Neuronal stem cell (in vitro differentiated cells): ENCODE data around the gene IDH2.
"Not testable (repeated sequence)": the region's sequence is repeated elsewhere in the genome, so short reads cannot be mapped to it uniquely, and the experiment has no call there.

Experiments used
- DNase-seq: peaks from one replicate; pipeline ENCODE4 v3.0.0-alpha.2; 2013; ENCODE audit warnings: low spot score
- H2AFZ ChIP-seq: one replicate; pipeline ENCODE4 v1.6.1; 2013; ENCODE audit warnings: mild to moderate bottlenecking, low read length, inconsistent platforms
- H2AK5ac ChIP-seq: 2 replicates; pipeline ENCODE4 v1.6.1; 2013; ENCODE audit warnings: low read depth, mild to moderate bottlenecking, inconsistent platforms, low read length, moderate library complexity, mixed read lengths
- H2BK120ac ChIP-seq: 2 replicates; pipeline ENCODE4 v1.6.1; 2013; ENCODE audit warnings: low read depth, mild to moderate bottlenecking, inconsistent platforms, low read length, moderate library complexity, mixed read lengths
- H2BK12ac ChIP-seq: one replicate; pipeline ENCODE4 v1.6.1; 2013; ENCODE audit warnings: low read length, inconsistent platforms
- H2BK15ac ChIP-seq: 2 replicates; pipeline ENCODE4 v1.6.1; 2013; ENCODE audit warnings: mild to moderate bottlenecking, low read length, inconsistent platforms, mixed read lengths
- H2BK5ac ChIP-seq: one replicate; pipeline ENCODE4 v1.6.1; 2013; ENCODE audit warnings: inconsistent platforms, mild to moderate bottlenecking, low read length, moderate library complexity
- H3K14ac ChIP-seq: one replicate; pipeline ENCODE4 v1.6.1; 2013; ENCODE audit warnings: low read length, inconsistent platforms
- H3K18ac ChIP-seq: 2 replicates; pipeline ENCODE4 v1.6.1; 2013; ENCODE audit warnings: low read length, inconsistent platforms
- H3K23ac ChIP-seq: 2 replicates; pipeline ENCODE4 v1.6.1; 2013; ENCODE audit warnings: low read depth, mild to moderate bottlenecking, mixed read lengths, low read length, inconsistent platforms; ENCODE audit not compliant: poor library complexity
- H3K27ac ChIP-seq: replicated peaks from 3 replicates; pipeline ENCODE4 v1.5.1; 2013; ENCODE audit warnings: low read length, inconsistent platforms
- H3K27me3 ChIP-seq, 3 experiments: 2 replicates each; pipeline ENCODE4 v1.6.1; 2013; ENCODE audit warnings: low read length in 3 of 3, mild to moderate bottlenecking in 2 of 3, inconsistent platforms in 1 of 3, low read depth in 1 of 3, mixed read lengths in 1 of 3, moderate library complexity in 1 of 3; ENCODE audit not compliant: control insufficient read depth in 3 of 3, insufficient read depth in 3 of 3
- H3K36me3 ChIP-seq, 2 donors: replicated peaks in 1 of 2; 2 replicates each; pipeline ENCODE4 v1.6.1; 2013; ENCODE audit warnings: low read length in 2 of 2; ENCODE audit not compliant: control insufficient read depth in 2 of 2, insufficient read depth in 2 of 2
- H3K4ac ChIP-seq: 2 replicates; pipeline ENCODE4 v1.6.1; 2013; ENCODE audit warnings: inconsistent platforms, mild to moderate bottlenecking, low read length, moderate library complexity
- H3K4me1 ChIP-seq, 2 donors: 1 replicate in 1 of 2; 2 replicates in 1 of 2; pipeline ENCODE4 v1.6.1; 2013; ENCODE audit warnings: low read length in 2 of 2, low read depth in 1 of 2; ENCODE audit not compliant: control insufficient read depth in 2 of 2, insufficient read depth in 1 of 2
- H3K4me2 ChIP-seq: one replicate; pipeline ENCODE4 v1.6.1; 2013; ENCODE audit warnings: mild to moderate bottlenecking, low read length, inconsistent platforms; ENCODE audit not compliant: insufficient read depth, poor library complexity, severe bottlenecking
- H3K4me3 ChIP-seq, 2 donors: 2 replicates each; pipeline ENCODE4 v1.5.1; 2013; ENCODE audit warnings: low read length in 2 of 2, mild to moderate bottlenecking in 2 of 2, inconsistent platforms in 1 of 2, moderate library complexity in 1 of 2
- H3K79me1 ChIP-seq: one replicate; pipeline ENCODE4 v1.6.1; 2013; ENCODE audit warnings: low read depth, mild to moderate bottlenecking, inconsistent platforms, low read length, moderate library complexity
- H3K9ac ChIP-seq: one replicate; pipeline ENCODE4 v1.6.1; 2013; ENCODE audit warnings: mild to moderate bottlenecking, low read depth, low read length, inconsistent platforms; ENCODE audit not compliant: poor library complexity
- H3K9me3 ChIP-seq, 2 donors: replicated peaks in 1 of 2; 2 replicates each; pipeline versions ENCODE3 to v1.6.1; 2013; ENCODE audit warnings: low read length in 2 of 2, mild to moderate bottlenecking in 2 of 2, inconsistent platforms in 1 of 2, low read depth in 1 of 2, mixed read lengths in 1 of 2, moderate library complexity in 1 of 2; ENCODE audit not compliant: control insufficient read depth in 2 of 2, insufficient read depth in 1 of 2
- H4K8ac ChIP-seq: one replicate; pipeline ENCODE4 v1.6.1; 2013; ENCODE audit warnings: low read depth, mild to moderate bottlenecking, inconsistent platforms, low read length, moderate library complexity
- H4K91ac ChIP-seq: one replicate; pipeline ENCODE4 v1.6.1; 2013; ENCODE audit warnings: low read length, low read depth, mild to moderate bottlenecking, inconsistent platforms; ENCODE audit not compliant: poor library complexity
- WGBS, 2 donors: extraction: QIAGEN DNeasy Blood & Tissue Kit; methylation state at CpG; one replicate each; pipeline ENCODE4 v1.1.7; 2013; ENCODE audit warnings: missing lambda C conversion rate in 2 of 2, mixed read lengths in 1 of 2; ENCODE audit not compliant: insufficient read length in 2 of 2, insufficient replicate concordance in 1 of 2; ENCODE audit errors: extremely low coverage in 2 of 2; 5-methylcytosine and 5-hydroxymethylcytosine counted together

The IDH2 gene

DNA sequence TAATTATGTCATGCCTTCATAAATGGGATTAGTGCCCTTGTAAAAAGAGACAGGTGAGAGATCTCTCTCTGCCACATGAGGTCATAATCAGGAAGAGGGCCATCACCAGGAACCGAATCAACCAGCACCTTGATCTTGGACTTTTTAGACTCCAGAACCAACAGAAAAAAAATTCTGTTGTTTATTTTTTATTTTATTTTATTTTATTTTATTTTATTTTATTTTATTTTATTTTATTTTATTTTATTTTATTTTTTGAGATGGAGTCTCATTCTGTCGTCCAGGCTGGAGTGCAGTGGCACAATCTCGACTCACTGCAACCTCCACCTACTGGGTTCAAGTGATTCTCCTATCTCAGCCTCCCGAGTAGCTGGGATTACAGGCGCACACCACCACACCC lies 5.8 kb upstream of the IDH2 start:
- H3K9me3 ChIP-seq, H3K4me2 ChIP-seq, H2BK12ac ChIP-seq, H3K14ac ChIP-seq, H3K36me3 ChIP-seq, H3K23ac ChIP-seq, H3K4me3 ChIP-seq, H4K8ac ChIP-seq, H3K27ac ChIP-seq, H2BK15ac ChIP-seq, H2AFZ ChIP-seq, H2AK5ac ChIP-seq, H3K9ac ChIP-seq, H3K79me1 ChIP-seq, H4K91ac ChIP-seq, H3K18ac ChIP-seq, H2BK5ac ChIP-seq, H2BK120ac ChIP-seq, H3K4ac ChIP-seq, DNase-seq: not testable (repeated sequence)
- Histone ChIP-seq H3K27me3 (peaks cover 0 to 15% (median 4%) of the 10 kb centered on the region in 3 experiments), H3K4me1 (peaks cover 9 to 12% of the 10 kb centered on the region in 2 donors)
- no CpG with 5 or more reads among the region's 5 CpGs for WGBS, 2 donors

DNA sequence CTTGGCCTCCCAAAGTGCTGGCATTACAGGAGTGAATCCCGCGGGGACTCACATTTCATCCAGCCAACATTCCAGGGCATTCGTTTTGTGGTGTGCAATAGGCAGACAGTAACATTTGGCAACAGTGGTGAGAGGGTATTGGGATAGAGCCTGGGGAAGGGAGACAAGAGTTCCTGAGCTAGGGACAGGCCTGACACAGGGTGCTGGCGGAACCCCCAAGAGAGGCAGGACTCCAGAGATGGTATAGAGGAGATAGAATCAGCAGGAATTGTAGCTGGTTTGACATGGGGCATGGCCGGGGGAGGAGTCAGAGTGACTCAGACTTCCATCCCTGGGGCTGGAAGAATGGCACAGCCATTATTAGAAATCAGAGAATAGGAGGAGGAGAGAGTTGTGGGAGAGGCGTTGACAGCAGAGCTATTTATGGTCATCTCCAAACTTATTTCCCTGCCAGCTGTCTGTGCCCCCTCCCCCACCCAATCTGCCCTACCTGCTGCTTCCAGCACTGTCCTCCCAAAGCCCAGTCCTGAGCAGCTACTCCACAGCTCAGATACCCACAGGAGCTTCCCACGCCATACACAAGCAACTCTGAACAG lies 4.4 kb upstream of the IDH2 start:
- Histone ChIP-seq H2BK15ac (no peak overlapping the region), H3K9me3 (no peaks in the 10 kb centered on the region), H4K91ac (no peak overlapping the region), H2BK120ac (no peak overlapping the region), H3K18ac (no peak overlapping the region), H3K27me3 (peaks cover 0 to 15% (median 4%) of the 10 kb centered on the region in 3 experiments), H3K9ac (no peak overlapping the region), H2BK12ac (no peak overlapping the region), H3K79me1 (peaks cover 4% of the 10 kb centered on the region), H3K27ac (peak overlapping the region; percentile 66), H3K14ac (no peak overlapping the region), H3K4me1 (peaks cover 9 to 12% of the 10 kb centered on the region in 2 donors), H3K23ac (no peak overlapping the region), H2AFZ (peak overlapping the region; percentile 82), H3K4me2 (peak overlapping the region; percentile 30), H3K4me3 (no peak overlapping the region), H3K4ac (no peak overlapping the region), H2BK5ac (no peak overlapping the region), H4K8ac (no peak overlapping the region), H3K36me3 (no peaks in the 10 kb centered on the region), H2AK5ac (no peak overlapping the region)
- no CpG with 5 or more reads among the region's 7 CpGs for WGBS, 2 donors
- no peak for DNase-seq

DNA sequence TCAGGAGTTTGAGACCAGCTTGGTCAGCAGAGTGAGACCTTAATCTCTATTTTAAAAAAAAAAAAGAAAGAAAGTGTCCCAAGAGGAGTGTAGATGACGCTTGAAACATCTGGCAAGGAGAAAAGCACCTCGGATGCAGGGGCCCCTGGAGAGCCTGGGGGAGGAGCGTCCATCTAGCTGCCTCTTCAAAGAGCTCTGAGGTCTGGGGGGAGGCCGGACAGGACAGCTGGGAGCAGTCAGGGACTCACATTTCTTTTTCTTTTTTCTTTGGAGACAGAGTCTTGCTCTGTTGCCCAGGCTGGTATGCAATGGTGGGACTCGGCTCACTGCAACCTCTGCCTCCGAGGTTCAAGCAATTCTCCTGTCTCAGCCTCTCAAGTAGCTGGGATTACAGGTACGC lies 3.3 kb upstream of the IDH2 start:
- no CpG with 5 or more reads among the region's 7 CpGs for WGBS, 2 donors
- peaks cover 0 to 15% (median 4%) of the 10 kb centered on the region in 3 experiments for H3K27me3 ChIP-seq
- H2BK120ac ChIP-seq, result no peak overlapping the region
- no peak overlapping the region for H2AFZ ChIP-seq
- H2AK5ac ChIP-seq, result no peak overlapping the region
- H3K4me1 ChIP-seq, result peaks cover 13 to 21% of the 10 kb centered on the region in 2 donors
- no peak overlapping the region for H3K27ac ChIP-seq
- no peak overlapping the region for H4K8ac ChIP-seq
- H3K18ac ChIP-seq, result no peak overlapping the region
- H3K14ac ChIP-seq, result no peak overlapping the region
- no peak overlapping the region for H2BK15ac ChIP-seq
- no peak overlapping the region for H3K4me3 ChIP-seq
- no peak overlapping the region for H4K91ac ChIP-seq
- no peak overlapping the region for H2BK5ac ChIP-seq
- H3K9me3 ChIP-seq, result no peaks in the 10 kb centered on the region
- H3K4ac ChIP-seq, result no peak overlapping the region
- no peak overlapping the region for H2BK12ac ChIP-seq
- no peak for DNase-seq
- H3K23ac ChIP-seq, result no peak overlapping the region
- H3K79me1 ChIP-seq, result peaks cover 4% of the 10 kb centered on the region
- H3K9ac ChIP-seq, result no peak overlapping the region
- H3K36me3 ChIP-seq, result no peaks in the 10 kb centered on the region
- H3K4me2 ChIP-seq, result no peak overlapping the region

DNA sequence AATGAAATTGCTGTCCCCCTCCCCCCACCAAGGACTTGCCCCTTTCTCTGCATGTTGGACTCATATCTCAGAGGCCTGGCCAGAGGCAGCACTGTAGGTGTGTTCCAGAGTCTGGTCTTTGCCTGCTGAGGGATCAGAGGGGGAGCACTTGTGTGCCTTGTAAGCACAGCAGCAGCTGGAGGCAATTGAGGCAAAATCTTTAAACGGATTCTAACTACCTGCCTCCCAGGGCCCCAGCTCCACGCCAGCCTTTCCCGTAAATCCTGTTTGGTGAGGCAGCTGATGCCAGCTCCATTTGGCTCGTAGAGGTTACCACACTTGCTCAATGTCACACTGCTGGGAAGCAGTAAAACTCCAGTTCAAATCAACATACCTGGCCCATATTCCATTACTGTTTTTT lies 2.3 kb upstream of the IDH2 start:
- Histone ChIP-seq H2BK120ac (no peak overlapping the region), H2BK12ac (no peak overlapping the region), H3K27ac (no peak overlapping the region), H3K18ac (no peak overlapping the region), H3K4ac (no peak overlapping the region), H2BK5ac (no peak overlapping the region), H3K4me3 (no peak overlapping the region), H3K79me1 (peaks cover 4% of the 10 kb centered on the region), H4K8ac (peak overlapping the region; percentile 29), H3K9ac (no peak overlapping the region), H2AFZ (no peak overlapping the region), H3K4me2 (no peak overlapping the region), H3K36me3 (peaks cover 2 to 8% of the 10 kb centered on the region in 2 donors), H3K4me1 (peaks cover 17 to 27% of the 10 kb centered on the region in 2 donors), H4K91ac (no peak overlapping the region), H2AK5ac (peak overlapping the region; percentile 48), H3K14ac (no peak overlapping the region), H3K9me3 (no peaks in the 10 kb centered on the region), H3K27me3 (peaks cover 0 to 15% (median 4%) of the 10 kb centered on the region in 3 experiments), H3K23ac (no peak overlapping the region), H2BK15ac (peak overlapping the region; percentile 46)
- DNase-seq, result no peak
- WGBS, 2 donors, result no CpG with 5 or more reads among the region's 4 CpGs
